ENCODE results near the gene KCMF1. TPM values are rescaled to one million over a fixed set of nuclear protein-coding genes. Genes with fewer than 3 reads are reported as not detected.

Gene KCMF1
- total and polyA plus RNA-seq, 2 of the 13 experiments (the other 11 are each of a cell fraction or from before 2014, with no cell fraction given), result 62.1 to 116 TPM

GRCh38 chr2:85066874-85067351 is 96.0 kb downstream of the KCMF1 start (continued):
- TF ChIP-seq HNRNPLL (IDR thresholded peaks at IDR 0.05; ENCODE audit: low read depth, low read length, poor library complexity, severe bottlenecking) (peak; percentile 44), ZFP41 (CRISPR knock-in tag; IDR thresholded peaks at IDR 0.05; ENCODE audit: borderline replicate concordance) (no peak), ETS1 (CRISPR knock-in tag; IDR thresholded peaks at IDR 0.05) (no peak), ZGPAT (CRISPR knock-in tag; IDR thresholded peaks at IDR 0.05) (no peak), DNMT1 (CRISPR knock-in tag; IDR thresholded peaks at IDR 0.05) (no peak), FOXP4 (CRISPR knock-in tag; IDR thresholded peaks at IDR 0.05) (peak; percentile 68; the same call in 1 of the 2 replicates), IKZF5 (CRISPR knock-in tag; IDR thresholded peaks at IDR 0.05) (no peak; the same call in 1 of the 2 replicates), KMT2B (CRISPR knock-in tag; IDR thresholded peaks at IDR 0.05) (no peak), U2AF1 (optimal IDR thresholded peaks at IDR 0.05; ENCODE audit: low read depth, low read length) (no peak), YY1 (IDR thresholded peaks at IDR 0.05; ENCODE audit: insufficient read depth, insufficient replicate concordance, low read depth, low read length) (no peak), FOXO1 (CRISPR knock-in tag; IDR thresholded peaks at IDR 0.05) (no peak; the same call in 1 of the 2 replicates), MXI1 (IDR thresholded peaks at IDR 0.05; ENCODE audit: borderline replicate concordance, low read depth, low read length) (peak; percentile 34; the same call in 1 of the 3 replicates), STAG1 (CRISPR knock-in tag; IDR thresholded peaks at IDR 0.05) (peak; percentile 92), SNAPC4 (CRISPR knock-in tag; IDR thresholded peaks at IDR 0.05) (no peak), CTCF (CRISPR knock-in tag; IDR thresholded peaks at IDR 0.05) (peak; percentile 88), ZNF781 (CRISPR knock-in tag; IDR thresholded peaks at IDR 0.05; ENCODE audit: borderline replicate concordance, not compliant biosample characterization) (peak; percentile 45), ZFP1 (CRISPR knock-in tag; IDR thresholded peaks at IDR 0.05) (no peak)
